ENCODE data around the gene MAPK12. TPM values are rescaled to one million over a fixed set of nuclear protein-coding genes. Genes with fewer than 3 reads are reported as not detected.
A peak's percentile ranks its signal among the peaks of the same experiment; 100 is the strongest.

MAPK12 gene
- total and polyA plus RNA-seq, 2 of the 8 experiments (the other 6 are each of a cell fraction or from before 2014, with no cell fraction given), result 17.3 to 20.3 TPM

DNA sequence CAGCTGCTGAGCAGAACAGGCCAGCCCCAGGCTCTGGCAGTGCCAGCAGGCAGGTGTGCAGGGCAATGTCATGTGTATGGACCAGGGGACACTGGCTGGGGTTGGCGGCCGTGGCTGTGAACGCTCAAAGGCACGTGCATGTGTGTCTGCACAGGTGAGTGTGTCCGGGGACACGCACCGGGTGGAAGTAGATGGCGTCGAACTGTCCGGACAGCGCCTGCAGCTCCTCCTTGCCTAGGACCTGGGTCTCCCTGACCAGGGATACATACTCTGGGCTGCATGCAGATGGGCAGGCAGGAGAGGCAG is 11.3 kb downstream of the MAPK12 start:
- Histone ChIP-seq H3K23ac (ENCODE audit: insufficient read length) (no peak overlapping the region), H3K4ac (replicated peaks; ENCODE audit: insufficient read length, low read depth, low read length) (no peak overlapping the region), H2BK5ac (ENCODE audit: low read depth, low read length) (no peak overlapping the region), H2AK5ac (ENCODE audit: low read depth, low read length) (no peak overlapping the region; the same call in 1 of the 2 replicates), H3K14ac (ENCODE audit: insufficient read length) (no peak overlapping the region), H2BK12ac (ENCODE audit: low read depth, low read length) (no peak overlapping the region), H2AFZ (ENCODE audit: low read length) (no peak overlapping the region), H3K4me2 (ENCODE audit: insufficient read depth in 1 of 2, low read depth in 2 of 2, low read length in 2 of 2) (peak overlapping the region; percentile 68 to 99), H3K56ac (replicated peaks; ENCODE audit: insufficient read length, low read depth, low read length) (no peak overlapping the region), H3K9me3 (ENCODE audit: insufficient read depth in 2 of 2, low read depth in 1 of 2, low read length in 1 of 2) (no peaks in the 10 kb centered on the region), H3K27ac (ENCODE audit: low read depth, low read length) (no peak overlapping the region), H4K8ac (ENCODE audit: extremely low read depth, insufficient read depth, low read length) (no peak overlapping the region), H4K5ac (ENCODE audit: insufficient read length, low read depth, low read length) (no peak overlapping the region), H3K9ac (replicated peaks in 1 of 4; ENCODE audit: extremely low read depth in 1 of 4, low read depth in 3 of 4, low read length in 3 of 4) (peak overlapping the region in 2 of 4 experiments; percentile 14 to 42; a peak in 2 of 7 replicates), H3K23me2 (ENCODE audit: low read depth, low read length) (peaks cover 17% of the 10 kb centered on the region), H3K79me1 (ENCODE audit: low read depth, low read length) (peaks cover 6% of the 10 kb centered on the region; the same call in 1 of the 2 replicates), H3K18ac (ENCODE audit: extremely low read depth, low read length) (no peak overlapping the region), H4K91ac (replicated peaks; ENCODE audit: insufficient read length, low read length) (no peak overlapping the region), H3K4me3 (ENCODE audit: extremely low read depth in 1 of 4, insufficient read depth in 2 of 4, low read depth in 3 of 4, low read length in 4 of 4) (peak overlapping the region; percentile 54 to 80 (median 72); a peak in 5 of 8 replicates), H2BK15ac (ENCODE audit: low read length) (0 out of 2 replicates have a peak overlapping the region, but pooled peaks have one; percentile 9), H3K27me3 (replicated peaks in 1 of 4; ENCODE audit: control insufficient read depth in 3 of 4, extremely low read depth in 1 of 4, insufficient read depth in 3 of 4, low read length in 3 of 4) (no peaks in the 10 kb centered on the region), H3K4me1 (replicated peaks in 1 of 4; ENCODE audit: control insufficient read depth in 3 of 4, insufficient read depth in 4 of 4, low read length in 3 of 4) (peaks cover 0 to 20% (median 16%) of the 10 kb centered on the region in 4 experiments; a peak in 6 of 7 replicates), H4K20me1 (replicated peaks in 1 of 2; ENCODE audit: control insufficient read depth in 1 of 2, insufficient read depth in 2 of 2, low read length in 2 of 2) (peaks cover 0 to 16% of the 10 kb centered on the region in 2 experiments), H3K79me2 (ENCODE audit: control insufficient read depth in 1 of 2, insufficient read depth in 2 of 2, low read length in 2 of 2) (0 out of 4 replicates have a peak, but pooled peaks cover 0 to 3% of the 10 kb centered on the region in 2 experiments), H3K36me3 (ENCODE audit: control insufficient read depth in 2 of 4, insufficient read depth in 4 of 4, low read length in 3 of 4) (no peaks in the 10 kb centered on the region), H2BK20ac (ENCODE audit: low read length) (no peak overlapping the region), H2BK120ac (replicated peaks; ENCODE audit: low read depth, low read length) (no peak overlapping the region)
- DNase-seq (ENCODE audit: low read depth in 1 of 2, low spot score in 2 of 2), result no peak
- no peak for FAIRE-seq
- WGBS, 2 experiments (ENCODE audit: extremely low coverage in 1 of 2, insufficient coverage in 1 of 2, insufficient read length in 1 of 2, insufficient replicate concordance in 2 of 2, low coverage in 1 of 2, low lambda C conversion rate in 2 of 2, missing lambda C conversion rate in 1 of 2), result 95% methylated on average over 11 of the region's 11 CpGs; no CpG with 5 or more reads in 1 of the 2 experiments
- ChIA-PET CTCF (ENCODE audit: partially characterized antibody) (interaction anchor here (0.6 to 3.7 kb wide), 12 partner anchors 9 to 485 kb away, joined by 3 to 30 read pairs (median 4); partner anchors contain the start of gene MAPK12), POLR2A (ENCODE audit: partially characterized antibody) (interaction anchor here (0.7 to 1.6 kb wide), 8 partner anchors 8 to 46 kb away, joined by 3 to 4 read pairs (median 4); no protein-coding TSS in a partner anchor)
- TF ChIP-seq FOSL1 (IDR thresholded peaks at IDR 0.05; ENCODE audit: insufficient read depth, low read depth, low read length) (no peak), POU5F1 (IDR thresholded peaks at IDR 0.05; ENCODE audit: low read depth, low read length) (no peak), RNF2 (IDR thresholded peaks at IDR 0.05; ENCODE audit: borderline replicate concordance, low read depth, low read length, missing control alignments, poor library complexity, severe bottlenecking) (no peak), CTCF (IDR thresholded peaks at IDR 0.05; ENCODE audit: control extremely low read depth in 1 of 3, insufficient read depth in 1 of 3, low read depth in 1 of 3, low read length in 3 of 3) (no peak), CBX5 (IDR thresholded peaks at IDR 0.05; ENCODE audit: low read depth, low read length) (no peak), E2F6 (IDR thresholded peaks at IDR 0.05) (no peak), RBBP5 (IDR thresholded peaks at IDR 0.05; ENCODE audit: borderline replicate concordance, low read depth, low read length) (no peak), MAFK (IDR thresholded peaks at IDR 0.05; ENCODE audit: low read depth, low read length) (no peak), CREB1 (IDR thresholded peaks at IDR 0.05) (no peak), TCF12 (IDR thresholded peaks at IDR 0.05; ENCODE audit: low read depth, low read length) (no peak)

All from H1 (cell line).